ENCODE measurements around the gene RAP1GDS1.

DNA sequence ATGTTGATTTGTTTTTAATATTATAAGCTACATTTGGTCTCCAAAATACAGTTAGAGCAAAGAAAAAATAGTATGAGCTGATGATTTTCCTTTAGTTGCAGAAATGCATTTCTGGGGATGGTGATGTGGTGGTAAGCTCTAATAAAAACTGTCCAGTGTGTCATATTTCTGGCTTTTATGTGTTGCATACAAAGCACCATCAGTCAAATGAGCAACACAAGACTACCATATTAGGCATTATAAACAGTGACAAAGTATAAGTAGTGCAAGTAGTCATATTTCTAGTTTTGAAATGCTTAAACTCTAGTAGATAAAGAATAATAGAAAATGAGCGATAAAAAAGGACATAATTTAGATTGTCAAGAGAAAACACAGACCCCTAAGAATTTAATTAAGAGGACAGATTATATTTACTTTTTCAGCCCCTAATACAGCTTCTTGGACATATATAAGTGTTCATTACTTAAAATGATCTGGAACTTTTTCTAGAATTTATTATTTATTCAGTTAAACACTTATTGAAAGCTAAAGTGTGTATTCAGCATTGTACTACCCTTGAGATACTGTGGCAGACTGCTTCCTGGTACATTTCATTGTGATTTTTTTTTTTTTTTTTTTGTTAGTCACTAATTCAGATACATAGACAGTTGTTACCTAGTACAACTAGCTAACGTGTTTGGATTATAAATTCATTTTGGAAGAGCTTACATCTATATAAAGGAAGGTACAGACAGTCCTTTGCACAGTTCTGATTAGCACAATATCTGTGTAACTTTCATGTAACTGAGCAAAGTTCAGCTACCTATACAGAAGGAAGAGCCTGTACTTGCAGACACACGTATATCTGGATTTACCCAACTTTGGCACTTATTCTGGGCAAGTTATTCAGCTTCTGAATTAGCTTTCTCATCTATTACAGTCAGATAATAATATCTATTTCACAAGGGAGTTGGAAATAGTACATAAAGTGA lies 22.3 kb downstream of the RAP1GDS1 start:
- TF ChIP-seq, protein P1, sequence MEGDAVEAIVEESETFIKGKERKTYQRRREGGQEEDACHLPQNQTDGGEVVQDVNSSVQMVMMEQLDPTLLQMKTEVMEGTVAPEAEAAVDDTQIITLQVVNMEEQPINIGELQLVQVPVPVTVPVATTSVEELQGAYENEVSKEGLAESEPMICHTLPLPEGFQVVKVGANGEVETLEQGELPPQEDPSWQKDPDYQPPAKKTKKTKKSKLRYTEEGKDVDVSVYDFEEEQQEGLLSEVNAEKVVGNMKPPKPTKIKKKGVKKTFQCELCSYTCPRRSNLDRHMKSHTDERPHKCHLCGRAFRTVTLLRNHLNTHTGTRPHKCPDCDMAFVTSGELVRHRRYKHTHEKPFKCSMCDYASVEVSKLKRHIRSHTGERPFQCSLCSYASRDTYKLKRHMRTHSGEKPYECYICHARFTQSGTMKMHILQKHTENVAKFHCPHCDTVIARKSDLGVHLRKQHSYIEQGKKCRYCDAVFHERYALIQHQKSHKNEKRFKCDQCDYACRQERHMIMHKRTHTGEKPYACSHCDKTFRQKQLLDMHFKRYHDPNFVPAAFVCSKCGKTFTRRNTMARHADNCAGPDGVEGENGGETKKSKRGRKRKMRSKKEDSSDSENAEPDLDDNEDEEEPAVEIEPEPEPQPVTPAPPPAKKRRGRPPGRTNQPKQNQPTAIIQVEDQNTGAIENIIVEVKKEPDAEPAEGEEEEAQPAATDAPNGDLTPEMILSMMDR (CRISPR knock-in tag; IDR thresholded peaks at IDR 0.05): no peak
- no peak for TF ChIP-seq EZH2 (conservative IDR thresholded peaks at IDR 0.05; ENCODE audit: low read depth, low read length)

Measured in HepG2 (cell line).